ENCODE measurements around the gene PPL.
A peak's percentile ranks its signal among the peaks of the same experiment; 100 is the strongest.
"Not testable (repeated sequence)": the region's sequence is repeated elsewhere in the genome, so short reads cannot be mapped to it uniquely, and the experiment has no call there.

PPL gene

GRCh38 chr16:4958510-4959438 is 21.8 kb upstream of the PPL start:
- DNase-seq: no peak

GRCh38 chr16:4957720-4958509 is 21.0 kb upstream of the PPL start, which contains the start of gene SEC14L5:
TSS of gene SEC14L5 (plus strand) at chr16:4958330. CDS start at chr16:4959324, 994 bp downstream.
- peak; percentile 89 to 90 for DNase-seq

- DNase-seq: no peak
Observed at GRCh38 chr16:4957420-4957719, 20.4 kb upstream of the PPL start.

GRCh38 chr16:4954714-4955113 is 17.8 kb upstream of the PPL start:
- no peak for DNase-seq

- DNase-seq: not testable (repeated sequence)
Observed at GRCh38 chr16:4951583-4951982, 14.6 kb upstream of the PPL start.

GRCh38 chr16:4949986-4950385 is 13.0 kb upstream of the PPL start:
- no peak for DNase-seq

GRCh38 chr16:4948903-4949766 is 12.2 kb upstream of the PPL start:
- DNase-seq: no peak

- no peak for DNase-seq
Observed at GRCh38 chr16:4947722-4948503, 11.0 kb upstream of the PPL start.

- DNase-seq: no peak
Observed at GRCh38 chr16:4946917-4947316, 10.0 kb upstream of the PPL start.

- no peak for DNase-seq
Observed at GRCh38 chr16:4945560-4946502, 8.9 kb upstream of the PPL start.

- DNase-seq: no peak
Observed at GRCh38 chr16:4944333-4945281, 7.7 kb upstream of the PPL start.

- no peak for DNase-seq
Observed at GRCh38 chr16:4942481-4942880, 5.5 kb upstream of the PPL start.

- DNase-seq: no peak
Observed at GRCh38 chr16:4940719-4941118, 3.8 kb upstream of the PPL start.

GRCh38 chr16:4938683-4939030 is 1.7 kb upstream of the PPL start:
- no peak for DNase-seq

GRCh38 chr16:4937782-4938682 is 1.1 kb upstream of the PPL start:
- no peak for DNase-seq

GRCh38 chr16:4936181-4936990 is 562 bp downstream of the PPL start:
- no peak for DNase-seq

GRCh38 chr16:4935241-4935855 is 1.6 kb downstream of the PPL start:
- no peak for DNase-seq

All from activated CD4-positive, alpha-beta T cell treated with anti-CD3 and anti-CD28 coated beads, Interleukin-2, amount 50 U/mL, for 4 hours (primary cell).